ENCODE measurements around the gene RIT2.

DNA sequence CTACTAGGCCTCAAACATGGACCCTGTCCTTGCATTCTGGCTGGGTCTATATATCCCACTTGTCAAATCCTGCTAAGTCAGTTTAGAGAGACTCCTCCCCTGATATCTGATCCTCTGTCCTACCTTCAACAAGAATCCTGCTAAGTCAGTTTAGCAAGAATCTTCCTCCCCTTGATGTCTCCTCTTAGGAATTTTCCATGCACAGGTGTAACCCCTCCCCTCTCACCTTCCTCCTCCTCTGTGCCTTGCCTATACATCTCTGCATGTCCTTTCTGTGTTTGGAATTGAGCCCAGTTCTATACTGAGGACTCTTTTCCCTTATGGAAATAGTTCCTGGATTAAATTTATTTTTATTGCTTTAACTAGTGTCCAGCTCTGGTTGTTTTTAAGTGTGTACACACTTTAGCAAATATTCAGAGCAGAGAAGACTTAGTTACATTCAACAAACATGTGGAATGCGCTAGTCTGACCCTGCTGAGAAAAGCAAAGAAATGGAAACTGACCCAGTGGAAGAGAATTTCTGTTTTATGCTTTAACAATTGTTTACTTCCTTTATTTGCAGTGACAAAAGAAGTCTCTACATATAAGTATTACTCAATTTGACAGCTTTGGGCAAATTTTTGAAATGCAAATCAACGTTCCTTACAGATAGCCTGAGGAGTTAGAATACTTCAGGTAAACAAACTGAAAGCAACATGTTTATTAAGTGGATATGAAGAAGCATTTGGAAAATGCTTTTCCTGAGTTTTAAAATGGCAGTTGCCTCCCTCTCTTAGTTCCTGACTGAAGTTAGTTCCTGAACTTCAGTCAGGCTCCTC lies 80.6 kb downstream of the RIT2 start:
- TF ChIP-seq, protein P1, sequence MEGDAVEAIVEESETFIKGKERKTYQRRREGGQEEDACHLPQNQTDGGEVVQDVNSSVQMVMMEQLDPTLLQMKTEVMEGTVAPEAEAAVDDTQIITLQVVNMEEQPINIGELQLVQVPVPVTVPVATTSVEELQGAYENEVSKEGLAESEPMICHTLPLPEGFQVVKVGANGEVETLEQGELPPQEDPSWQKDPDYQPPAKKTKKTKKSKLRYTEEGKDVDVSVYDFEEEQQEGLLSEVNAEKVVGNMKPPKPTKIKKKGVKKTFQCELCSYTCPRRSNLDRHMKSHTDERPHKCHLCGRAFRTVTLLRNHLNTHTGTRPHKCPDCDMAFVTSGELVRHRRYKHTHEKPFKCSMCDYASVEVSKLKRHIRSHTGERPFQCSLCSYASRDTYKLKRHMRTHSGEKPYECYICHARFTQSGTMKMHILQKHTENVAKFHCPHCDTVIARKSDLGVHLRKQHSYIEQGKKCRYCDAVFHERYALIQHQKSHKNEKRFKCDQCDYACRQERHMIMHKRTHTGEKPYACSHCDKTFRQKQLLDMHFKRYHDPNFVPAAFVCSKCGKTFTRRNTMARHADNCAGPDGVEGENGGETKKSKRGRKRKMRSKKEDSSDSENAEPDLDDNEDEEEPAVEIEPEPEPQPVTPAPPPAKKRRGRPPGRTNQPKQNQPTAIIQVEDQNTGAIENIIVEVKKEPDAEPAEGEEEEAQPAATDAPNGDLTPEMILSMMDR (IDR thresholded peaks at IDR 0.05; ENCODE audit: low read length): no peak
- TF ChIP-seq EZH2 (optimal IDR thresholded peaks at IDR 0.05; ENCODE audit: low read depth, low read length): no peak
